Smooth muscle cell (in vitro differentiated cells): ENCODE results near the gene PIRT. TPM values are rescaled to one million over a fixed set of nuclear protein-coding genes. Genes with fewer than 3 reads are reported as not detected.

ENCODE experiments used
- DNase-seq: peaks from one replicate; lab custom pipeline; 2025; ENCODE audit not compliant: unreplicated experiment; lab: John Stamatoyannopoulos, UW
- H2AFZ ChIP-seq: fragments of 200-600 bp; sonication (generic); 2 replicates; pipeline ENCODE4 v1.6.0; 2016; ENCODE audit warnings: antibody characterized with exemption, low read depth, mild to moderate bottlenecking
- H3F3A ChIP-seq: fragments of 200-600 bp; sonication (generic); 2 replicates; pipeline ENCODE4 v1.6.0; 2017; ENCODE audit warnings: antibody characterized with exemption, low read depth
- H3K27ac ChIP-seq: fragments of 200-600 bp; sonication (generic); 2 replicates; pipeline ENCODE4 v1.5.1; 2016; ENCODE audit warnings: low read depth, mild to moderate bottlenecking
- H3K27me3 ChIP-seq: fragments of 200-600 bp; sonication (generic); 2 replicates; pipeline ENCODE4 v1.6.1; 2016; ENCODE audit warnings: low read depth, mild to moderate bottlenecking
- H3K36me3 ChIP-seq: fragments of 200-600 bp; sonication (generic); 2 replicates; pipeline ENCODE4 v1.5.1; 2016; ENCODE audit warnings: low read depth
- H3K4me1 ChIP-seq: fragments of 200-600 bp; sonication (generic); 2 replicates; pipeline ENCODE4 v1.5.1; 2016; ENCODE audit warnings: low read depth
- H3K4me2 ChIP-seq: fragments of 200-600 bp; sonication (generic); 2 replicates; pipeline ENCODE4 v1.6.0; 2016; ENCODE audit warnings: mild to moderate bottlenecking
- H3K4me3 ChIP-seq: fragments of 200-600 bp; sonication (generic); 2 replicates; pipeline ENCODE4 v1.5.1; 2016; ENCODE audit warnings: mild to moderate bottlenecking
- H3K79me2 ChIP-seq: fragments of 200-600 bp; sonication (generic); 2 replicates; pipeline ENCODE4 v1.6.0; 2016; ENCODE audit warnings: low read depth, mild to moderate bottlenecking
- H3K9ac ChIP-seq: fragments of 200-600 bp; sonication (generic); 2 replicates; pipeline ENCODE4 v1.6.0; 2016; ENCODE audit warnings: low read depth
- H3K9me3 ChIP-seq: fragments of 200-600 bp; sonication (generic); replicated peaks from 2 replicates; pipeline ENCODE4 v1.5.1; 2016; ENCODE audit warnings: low read depth
- H4K20me1 ChIP-seq: fragments of 200-600 bp; sonication (generic); 2 replicates; pipeline ENCODE4 v1.6.0; 2016; ENCODE audit warnings: low read depth
- CTCF ChIP-seq: fragments of 200-600 bp; sonication (generic); IDR thresholded peaks from 2 replicates; pipeline ENCODE4 v1.5.1; 2017; ENCODE audit warnings: borderline replicate concordance, mild to moderate bottlenecking, antibody characterized with exemption; ENCODE audit not compliant: insufficient read depth, poor library complexity, severe bottlenecking
- WGBS: methylation state at CpG from one replicate; pipeline ENCODE4 v1.1.7; 2016; ENCODE audit warnings: low lambda C conversion rate; 5-methylcytosine and 5-hydroxymethylcytosine counted together
- polyA plus RNA-seq: library from polyadenylated mRNA; unstranded; fragments of >200 nt; fragmentation: Nextera tagmentation; extraction: Ambion mirVana; gene quantifications from 2 replicates; pipeline ENCODE4 v1.2.1, GENCODE V29; 2016
- total RNA-seq: library from RNA; depleted of rRNA; stranded (reverse); fragments of >200 nt; gene quantifications from 2 replicates; pipeline ENCODE4 v1.2.3, GENCODE V29; 2014

Gene PIRT
- total and polyA plus RNA-seq, 2 experiments from 2014 or later: not detected

- H4K20me1 ChIP-seq: no peaks in the 10 kb centered on the region
- H3K9ac ChIP-seq: no peak overlapping the region
- no peak overlapping the region for H3K4me2 ChIP-seq
- H3K27ac ChIP-seq: no peak overlapping the region
- no peaks in the 10 kb centered on the region for H3K9me3 ChIP-seq
- no peak overlapping the region for H2AFZ ChIP-seq
- TF ChIP-seq CTCF: no peak
- no peak overlapping the region for H3K4me3 ChIP-seq
- no peak for DNase-seq
- H3K79me2 ChIP-seq: no peaks in the 10 kb centered on the region
- H3K4me1 ChIP-seq: peaks cover 3% of the 10 kb centered on the region
- WGBS: 64% methylated on average over 11 of the region's 11 CpGs
- H3K36me3 ChIP-seq: no peaks in the 10 kb centered on the region
- H3K27me3 ChIP-seq: peaks cover 5% of the 10 kb centered on the region
- no peaks in the 10 kb centered on the region for H3F3A ChIP-seq
These were observed 40.2 kb downstream of the PIRT start for GRCh38 chr17:10797476-10798328.

- Histone ChIP-seq H3K4me1 (peaks cover 3% of the 10 kb centered on the region), H3K4me2 (no peak overlapping the region), H2AFZ (no peak overlapping the region), H3K27me3 (peaks cover 5% of the 10 kb centered on the region), H3K9ac (no peak overlapping the region), H4K20me1 (no peaks in the 10 kb centered on the region), H3K27ac (no peak overlapping the region), H3K36me3 (no peaks in the 10 kb centered on the region), H3K9me3 (no peaks in the 10 kb centered on the region), H3K79me2 (no peaks in the 10 kb centered on the region), H3F3A (no peaks in the 10 kb centered on the region), H3K4me3 (no peak overlapping the region)
- WGBS: 59% methylated on average over 4 of the region's 4 CpGs
- no peak for TF ChIP-seq CTCF
- no peak for DNase-seq
These were observed 44.1 kb downstream of the PIRT start for GRCh38 chr17:10793816-10794215.

- H3K4me1 ChIP-seq: peaks cover 2% of the 10 kb centered on the region
- no peaks in the 10 kb centered on the region for H3K79me2 ChIP-seq
- no peaks in the 10 kb centered on the region for H4K20me1 ChIP-seq
- DNase-seq: no peak
- TF ChIP-seq CTCF: no peak
- H2AFZ ChIP-seq: no peak overlapping the region
- H3F3A ChIP-seq: no peaks in the 10 kb centered on the region
- no peak overlapping the region for H3K9ac ChIP-seq
- no peaks in the 10 kb centered on the region for H3K9me3 ChIP-seq
- H3K4me2 ChIP-seq: no peak overlapping the region
- H3K27ac ChIP-seq: no peak overlapping the region
- WGBS: 90% methylated on average over 7 of the region's 7 CpGs
- H3K27me3 ChIP-seq: peaks cover 5% of the 10 kb centered on the region
- no peaks in the 10 kb centered on the region for H3K36me3 ChIP-seq
- no peak overlapping the region for H3K4me3 ChIP-seq
These were observed 44.6 kb downstream of the PIRT start for GRCh38 chr17:10793256-10793655.

GRCh38 chr17:10792151-10792550 is 45.7 kb downstream of the PIRT start:
- WGBS: 70% methylated on average over 8 of the region's 8 CpGs

More at GRCh38 chr17:10792151-10792550, 45.7 kb downstream of the PIRT start:
- no peaks in the 10 kb centered on the region for H3K9me3 ChIP-seq
- no peak overlapping the region for H3K9ac ChIP-seq
- peaks cover 5% of the 10 kb centered on the region for H3K27me3 ChIP-seq
- H3K4me1 ChIP-seq: no peaks in the 10 kb centered on the region
- no peaks in the 10 kb centered on the region for H3K36me3 ChIP-seq
- H3K4me2 ChIP-seq: no peak overlapping the region
- no peak overlapping the region for H3K27ac ChIP-seq
- TF ChIP-seq CTCF: no peak
- H3K4me3 ChIP-seq: no peak overlapping the region
- H2AFZ ChIP-seq: no peak overlapping the region
- no peaks in the 10 kb centered on the region for H3F3A ChIP-seq
- H4K20me1 ChIP-seq: no peaks in the 10 kb centered on the region
- no peak for DNase-seq
- H3K79me2 ChIP-seq: no peaks in the 10 kb centered on the region
